Measurements from ENCODE around the gene ZSCAN26. TPM values are rescaled to one million over a fixed set of nuclear protein-coding genes. Genes with fewer than 3 reads are reported as not detected.

ZSCAN26 gene
- total and polyA plus RNA-seq, 2 of the 8 experiments (the other 6 are each of a cell fraction or from before 2014, with no cell fraction given), result 7.0 to 8.5 TPM

DNA sequence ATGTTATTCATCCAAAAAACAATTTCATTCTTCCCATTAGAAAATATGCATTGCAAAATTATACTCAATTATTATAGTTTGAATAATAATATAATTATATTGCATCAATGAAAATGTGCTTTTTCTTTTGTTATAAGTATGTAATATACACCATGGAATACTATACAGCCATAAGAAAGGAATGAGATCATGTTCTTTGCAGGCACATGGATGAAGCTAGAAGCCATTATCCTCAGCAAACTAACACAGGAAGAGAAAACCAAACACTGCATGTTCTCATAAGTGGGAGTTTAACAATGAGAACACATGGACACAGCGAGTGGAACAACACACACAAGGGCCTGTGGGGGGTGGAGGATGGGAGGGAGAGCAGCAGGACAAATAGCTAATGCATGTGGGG lies 9.9 kb upstream of the ZSCAN26 start:
- WGBS, 2 experiments (ENCODE audit: extremely low coverage in 1 of 2, insufficient coverage in 1 of 2, insufficient read length in 1 of 2, insufficient replicate concordance in 2 of 2, low coverage in 1 of 2, low lambda C conversion rate in 2 of 2, missing lambda C conversion rate in 1 of 2), result 0% methylated on average over 1 of the region's 1 CpG; no CpG with 5 or more reads in 1 of the 2 experiments

More for the DNA sequence above, 9.9 kb upstream of the ZSCAN26 start:
- Histone ChIP-seq H4K20me1 (replicated peaks in 1 of 2; ENCODE audit: control insufficient read depth in 1 of 2, insufficient read depth in 2 of 2, low read length in 2 of 2) (no peaks in the 10 kb centered on the region), H3K56ac (replicated peaks; ENCODE audit: insufficient read length, low read depth, low read length) (no peak overlapping the region), H2AFZ (ENCODE audit: low read length) (no peak overlapping the region), H2BK20ac (ENCODE audit: low read length) (no peak overlapping the region), H3K23ac (ENCODE audit: insufficient read length) (no peak overlapping the region), H3K4me2 (ENCODE audit: insufficient read depth in 1 of 2, low read depth in 2 of 2, low read length in 2 of 2) (no peak overlapping the region), H3K79me1 (ENCODE audit: low read depth, low read length) (no peaks in the 10 kb centered on the region), H2BK5ac (ENCODE audit: low read depth, low read length) (no peak overlapping the region), H2AK5ac (ENCODE audit: low read depth, low read length) (no peak overlapping the region), H3K23me2 (ENCODE audit: low read depth, low read length) (no peaks in the 10 kb centered on the region), H3K4ac (replicated peaks; ENCODE audit: insufficient read length, low read depth, low read length) (no peak overlapping the region), H3K18ac (ENCODE audit: extremely low read depth, low read length) (no peak overlapping the region), H3K14ac (ENCODE audit: insufficient read length) (no peak overlapping the region), H2BK120ac (replicated peaks; ENCODE audit: low read depth, low read length) (no peak overlapping the region), H3K4me1 (replicated peaks in 1 of 4; ENCODE audit: control insufficient read depth in 3 of 4, insufficient read depth in 4 of 4, low read length in 3 of 4) (peaks cover 0 to 2% (median 1%) of the 10 kb centered on the region in 4 experiments; a peak in 1 of 7 replicates), H3K9ac (replicated peaks in 1 of 4; ENCODE audit: extremely low read depth in 1 of 4, low read depth in 3 of 4, low read length in 3 of 4) (no peak overlapping the region), H2BK15ac (ENCODE audit: low read length) (no peak overlapping the region), H3K9me3 (ENCODE audit: insufficient read depth in 2 of 2, low read depth in 1 of 2, low read length in 1 of 2) (no peaks in the 10 kb centered on the region), H3K79me2 (ENCODE audit: control insufficient read depth in 1 of 2, insufficient read depth in 2 of 2, low read length in 2 of 2) (no peaks in the 10 kb centered on the region), H4K91ac (replicated peaks; ENCODE audit: insufficient read length, low read length) (no peak overlapping the region), H3K36me3 (ENCODE audit: control insufficient read depth in 2 of 4, insufficient read depth in 4 of 4, low read length in 3 of 4) (no peaks in the 10 kb centered on the region), H2BK12ac (ENCODE audit: low read depth, low read length) (no peak overlapping the region), H4K8ac (ENCODE audit: extremely low read depth, insufficient read depth, low read length) (no peak overlapping the region), H3K27ac (ENCODE audit: low read depth, low read length) (no peak overlapping the region), H4K5ac (ENCODE audit: insufficient read length, low read depth, low read length) (no peak overlapping the region), H3K27me3 (replicated peaks in 1 of 4; ENCODE audit: control insufficient read depth in 3 of 4, extremely low read depth in 1 of 4, insufficient read depth in 3 of 4, low read length in 3 of 4) (0 out of 7 replicates have a peak, but pooled peaks cover 0 to 3% (median 0%) of the 10 kb centered on the region in 4 experiments), H3K4me3 (ENCODE audit: extremely low read depth in 1 of 4, insufficient read depth in 2 of 4, low read depth in 3 of 4, low read length in 4 of 4) (no peak overlapping the region)
- FAIRE-seq, result no peak
- POLR2A ChIA-PET (ENCODE audit: partially characterized antibody), result interaction anchor here (1.6 kb wide), 1 partner anchor 11 kb away, joined by 4 read pairs; no protein-coding TSS in a partner anchor
- TF ChIP-seq SP4 (IDR thresholded peaks at IDR 0.05; ENCODE audit: low read length), result no peak
- no peak for TF ChIP-seq HDAC2 (IDR thresholded peaks at IDR 0.05; ENCODE audit: borderline replicate concordance in 1 of 2, low read depth in 2 of 2, low read length in 2 of 2)
- no peak for TF ChIP-seq CBX5 (IDR thresholded peaks at IDR 0.05; ENCODE audit: low read depth, low read length)
- no peak for TF ChIP-seq BCL11A (IDR thresholded peaks at IDR 0.05; ENCODE audit: low read depth in 2 of 2, low read length in 2 of 2)
- no peak for DNase-seq (ENCODE audit: low read depth in 1 of 2, low spot score in 2 of 2)
- CTCF ChIA-PET (ENCODE audit: partially characterized antibody), result no interaction called here
